GM19467 (cell line): ENCODE data around the gene OR2H1.
"Not testable (repeated sequence)": the region's sequence is repeated elsewhere in the genome, so short reads cannot be mapped to it uniquely, and the experiment has no call there.

Experiments used
- ATAC-seq: cut with Tn5 transposase; IDR thresholded peaks from one replicate; pipeline ENCODE4 v1.9.1; 2021; ENCODE audit warnings: mild to moderate bottlenecking, moderate library complexity; ENCODE audit not compliant: unreplicated experiment

Gene OR2H1

DNA sequence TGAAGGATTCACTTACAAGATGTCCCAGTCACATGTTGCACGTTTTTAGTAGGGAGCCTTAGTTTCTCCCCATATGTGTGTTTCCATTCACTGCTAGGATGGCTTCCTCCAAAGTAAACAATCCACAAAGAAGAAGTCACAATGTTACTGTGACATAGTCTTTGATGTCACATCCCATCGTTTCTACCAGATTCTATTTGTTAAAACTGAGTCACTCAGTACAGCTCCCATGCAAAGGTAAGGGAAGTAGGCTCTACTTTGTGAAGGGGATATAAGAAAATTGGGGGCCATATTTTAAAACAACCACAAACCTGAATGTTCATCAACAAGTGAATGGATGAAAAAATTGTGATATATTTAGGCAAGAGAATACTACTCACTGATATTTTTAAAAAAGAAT is at the start of gene OR2H1, which contains the start of gene OR11A1:
Gene OR2H1 (plus strand): TSS at position 185 of the 400 bp plus-strand sequence. CDS start 4,615 bp downstream, outside the sequence.
Gene OR11A1 (minus strand): TSS at position 101 of the 400 bp plus-strand sequence. CDS start 29,430 bp downstream, outside the sequence.
- no peak for ATAC-seq

DNA sequence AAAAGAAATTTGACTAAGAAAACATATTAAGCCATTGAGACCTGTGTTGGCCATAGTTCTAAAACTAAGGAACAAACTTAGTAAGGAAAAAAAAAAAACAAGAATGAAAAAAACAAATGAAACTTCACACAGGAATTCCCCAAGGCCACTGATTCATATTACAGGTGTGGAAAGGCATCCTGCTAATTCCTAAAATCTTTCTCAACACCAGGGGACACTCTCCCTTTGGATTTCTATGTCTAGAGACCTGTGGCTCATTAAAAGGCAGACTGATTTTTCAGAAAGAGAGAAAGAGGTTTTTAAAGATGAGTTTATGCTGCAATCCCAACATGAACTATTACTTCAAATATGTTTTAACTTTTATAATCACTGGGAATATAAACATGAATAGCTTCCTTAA is 42.4 kb upstream of the OR2H1 start, which contains the start of gene OR12D1:
Gene OR12D1 (plus strand): TSS at position 341 of the 400 bp plus-strand sequence.
- ATAC-seq = no peak

DNA sequence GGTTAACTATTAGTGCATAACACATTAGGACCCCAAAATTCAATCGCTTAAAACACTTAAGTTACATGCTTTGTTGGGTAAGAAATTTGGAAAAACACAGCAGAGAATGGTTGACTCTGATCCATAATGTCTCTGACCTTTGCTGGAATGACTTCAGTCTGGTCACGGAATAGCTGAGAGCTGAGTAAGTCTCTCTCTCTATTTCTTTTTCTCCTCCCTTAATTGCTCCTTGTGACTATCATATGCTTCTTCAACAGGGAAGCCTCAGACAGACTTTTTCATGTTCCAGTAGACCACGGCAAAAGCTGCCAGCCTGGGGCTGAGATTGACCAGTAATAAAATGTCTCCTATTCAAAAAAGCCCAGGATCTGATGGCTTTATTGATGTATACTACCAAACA is 37.4 kb upstream of the OR2H1 start:
- no peak for ATAC-seq

DNA sequence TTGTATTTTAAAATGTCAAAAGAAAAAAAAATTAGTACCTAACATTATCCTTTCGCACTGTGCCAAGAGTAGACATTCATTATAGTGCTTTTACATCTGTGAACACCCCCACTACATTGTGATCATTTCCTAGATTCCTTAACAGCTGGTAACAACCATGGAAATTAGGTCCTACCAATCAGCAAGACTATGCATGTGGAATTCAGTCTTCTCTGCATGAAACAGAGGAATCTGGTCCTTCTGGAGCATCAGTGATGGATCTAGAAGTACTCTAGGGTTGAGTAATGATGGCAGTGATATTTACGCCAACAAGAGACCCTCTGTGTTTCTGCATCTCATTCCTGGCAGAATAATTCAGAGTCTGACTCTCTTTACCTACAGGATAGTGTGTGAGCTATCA is 32.8 kb upstream of the OR2H1 start:
- ATAC-seq = no peak

DNA sequence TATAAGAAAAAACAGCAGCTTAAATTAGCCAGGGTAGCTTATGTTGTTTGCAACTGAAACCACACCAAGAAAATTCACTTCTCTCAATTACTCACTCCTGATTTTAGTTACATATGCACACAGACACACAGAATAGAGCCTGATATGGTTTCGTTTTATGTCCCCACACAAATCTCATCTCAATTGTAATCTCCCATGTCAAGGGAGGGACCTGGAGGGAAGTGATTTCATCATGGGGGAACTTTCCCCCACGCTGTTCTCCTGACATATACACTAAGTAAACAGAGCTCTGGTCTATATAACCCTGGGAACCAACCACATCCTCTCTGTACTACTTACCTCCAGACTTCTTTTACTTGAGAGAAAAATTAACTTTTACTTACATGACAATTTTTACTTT is 32.4 kb upstream of the OR2H1 start:
- ATAC-seq = no peak

DNA sequence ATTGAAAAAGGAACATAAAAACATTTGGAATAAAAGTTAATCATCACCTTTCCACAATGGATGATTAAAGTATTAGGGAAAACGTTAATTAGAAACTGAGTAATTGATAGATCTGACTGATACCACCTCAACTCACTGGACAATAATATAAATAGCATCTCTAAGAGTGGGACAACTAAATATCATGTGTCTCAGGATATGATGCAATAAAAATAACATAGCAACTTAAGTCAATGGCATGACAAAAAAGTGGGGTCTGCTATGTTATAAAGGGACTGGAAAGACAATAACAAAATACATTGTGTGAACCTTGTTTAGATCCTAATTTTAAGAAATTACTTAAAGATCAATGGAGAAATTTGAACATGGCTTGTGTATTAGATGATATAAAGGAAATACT is 31.9 kb upstream of the OR2H1 start:
- no peak for ATAC-seq

DNA sequence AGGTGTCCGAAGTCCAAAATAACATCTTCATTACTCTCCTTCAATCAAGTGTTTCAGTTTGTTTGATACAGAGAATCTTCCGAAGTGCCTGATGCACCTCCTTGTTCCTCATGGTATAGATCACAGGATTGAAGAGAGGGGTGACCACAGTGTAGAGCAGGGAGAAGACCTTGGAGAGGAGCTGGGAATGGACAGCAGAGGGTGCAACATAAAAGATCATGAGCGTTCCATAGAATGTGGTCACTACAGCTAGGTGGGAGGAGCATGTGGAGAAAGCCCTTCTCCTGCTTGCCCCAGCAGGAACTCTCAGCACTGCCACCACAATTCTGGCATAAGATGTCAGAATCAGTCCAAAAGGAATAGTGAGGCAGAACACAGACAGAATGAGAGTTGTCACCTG is 30.3 kb upstream of the OR2H1 start:
- no peak for ATAC-seq

DNA sequence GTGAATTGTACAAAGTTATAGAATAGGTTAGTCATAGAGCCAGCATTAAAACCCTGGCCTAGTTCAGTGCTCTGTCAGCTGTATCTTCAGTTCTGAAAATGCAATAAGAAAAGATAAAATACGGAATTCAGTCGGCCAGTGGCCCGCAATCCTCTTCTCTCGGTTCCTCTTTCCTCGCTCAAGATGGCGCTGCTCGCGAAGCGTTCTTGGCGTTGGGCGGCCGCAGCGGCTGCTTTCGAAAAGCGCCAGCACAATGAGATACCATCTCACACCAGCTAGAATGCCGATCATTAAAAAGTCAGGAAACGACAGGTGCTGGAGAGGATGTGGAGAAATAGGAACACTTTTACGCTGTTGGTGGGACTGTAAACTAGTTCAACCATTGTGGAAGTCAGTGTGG is 20.2 kb upstream of the OR2H1 start:
- not testable (repeated sequence) for ATAC-seq

DNA sequence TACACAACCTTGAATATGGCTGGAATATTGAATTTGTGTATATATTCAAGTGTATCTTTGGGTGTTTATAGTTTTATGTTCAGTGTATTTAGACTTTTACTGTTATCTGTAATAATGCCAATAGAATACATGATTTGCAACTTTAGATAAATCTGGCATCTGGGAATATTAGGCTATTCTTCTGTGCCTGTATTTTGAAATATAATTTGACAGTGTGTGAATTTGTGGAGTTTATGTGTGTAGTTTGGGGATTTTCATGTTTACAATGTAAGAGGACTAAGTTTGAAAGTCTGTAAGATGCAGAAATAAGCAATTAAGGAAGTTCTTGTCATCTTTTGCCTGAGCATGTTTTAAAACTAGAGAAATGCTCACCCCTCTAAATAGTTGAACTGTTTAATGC is 17.9 kb upstream of the OR2H1 start, which contains the start of gene OR10C1:
Gene OR10C1 (plus strand): TSS at position 301 of the 400 bp plus-strand sequence. CDS start 710 bp downstream, outside the sequence.
- no peak for ATAC-seq

DNA sequence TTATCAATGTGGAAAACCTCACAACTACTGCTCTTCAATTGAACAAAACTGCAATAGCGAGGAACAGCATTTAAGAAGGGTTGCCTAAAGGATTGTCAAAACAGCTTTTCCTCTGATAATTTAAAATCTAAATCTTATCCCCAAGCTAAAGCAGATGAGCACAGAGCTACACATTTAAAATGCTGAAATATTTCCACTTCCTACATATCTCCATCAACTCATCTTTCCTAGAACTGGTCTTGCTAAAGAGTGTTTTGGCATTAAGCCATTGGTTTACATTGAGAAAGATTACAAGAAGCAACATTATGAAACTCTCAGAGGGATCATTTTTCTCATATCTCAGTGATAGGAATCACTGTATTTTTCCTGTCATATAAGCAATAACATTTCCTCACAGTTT is 14.2 kb upstream of the OR2H1 start:
- ATAC-seq = no peak

DNA sequence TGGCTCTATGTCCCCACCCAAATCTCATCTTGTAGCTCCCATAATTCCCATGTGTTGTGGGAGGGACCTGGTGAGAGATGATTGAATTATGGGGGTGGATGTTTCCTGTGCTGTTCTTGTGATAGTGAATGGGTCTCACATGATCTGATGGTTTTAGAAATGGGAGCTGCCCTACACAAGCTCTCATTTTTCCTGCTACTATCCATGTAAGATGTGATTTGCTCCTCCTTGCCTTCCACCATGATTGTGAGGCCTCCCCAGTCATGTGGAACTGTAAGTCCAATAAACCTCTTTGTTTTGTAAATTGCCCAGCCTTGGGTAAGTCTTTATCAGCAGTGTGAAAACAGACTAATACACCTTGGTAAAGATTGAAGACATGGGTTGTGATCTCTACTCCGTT is 12.9 kb upstream of the OR2H1 start:
- ATAC-seq = not testable (repeated sequence)

DNA sequence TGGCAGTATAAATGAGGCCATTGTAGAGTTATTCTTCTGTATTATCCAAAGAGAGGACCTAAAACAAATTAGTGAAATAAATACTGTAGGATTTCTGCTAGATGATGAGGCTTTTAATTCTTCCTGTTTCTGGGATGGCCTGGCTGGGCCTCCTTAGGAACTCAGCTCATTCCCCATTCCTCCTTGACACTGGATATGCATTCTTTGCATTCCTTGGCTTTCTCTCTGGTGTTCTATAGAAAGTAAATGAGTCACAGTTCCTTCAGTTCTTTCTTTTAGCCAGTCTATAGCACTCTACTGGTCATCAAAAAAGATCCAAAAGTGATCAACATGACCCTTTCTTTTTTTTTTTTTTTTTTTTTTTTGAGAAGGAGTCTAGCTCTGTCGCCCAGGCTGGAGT is 9.3 kb upstream of the OR2H1 start:
- ATAC-seq = no peak

DNA sequence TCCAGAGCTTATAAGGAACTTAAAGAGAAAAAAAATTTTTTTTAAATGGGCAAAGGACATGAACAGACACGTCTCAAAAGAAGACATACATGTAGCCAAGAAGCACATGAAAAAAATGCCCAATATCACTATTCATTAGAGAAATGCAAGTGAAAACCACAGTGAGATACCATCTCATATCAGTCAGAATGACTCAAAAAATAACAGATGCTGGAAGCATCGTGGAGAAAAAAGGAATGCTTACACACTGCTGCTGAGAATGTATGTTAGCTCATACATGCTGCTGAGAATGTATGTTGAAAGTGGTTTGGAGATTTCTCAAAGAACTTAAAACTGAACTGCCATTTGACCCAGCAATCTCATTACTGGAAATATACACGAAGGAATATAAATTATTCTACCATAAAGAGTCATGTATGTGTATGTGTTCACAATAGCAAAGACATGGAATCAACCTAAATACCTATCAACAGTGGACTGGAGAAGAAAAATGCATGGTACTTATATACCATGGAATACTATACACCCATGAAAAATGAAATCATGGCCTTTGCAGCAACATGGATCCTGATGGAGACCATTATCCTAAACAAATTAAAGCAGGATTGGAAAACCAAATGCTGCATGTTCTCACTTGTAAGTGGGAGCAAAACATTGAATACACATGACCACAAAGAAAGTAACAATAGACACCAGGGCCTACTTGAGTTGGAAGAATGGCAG is 5.3 kb upstream of the OR2H1 start:
- ATAC-seq = no peak

DNA sequence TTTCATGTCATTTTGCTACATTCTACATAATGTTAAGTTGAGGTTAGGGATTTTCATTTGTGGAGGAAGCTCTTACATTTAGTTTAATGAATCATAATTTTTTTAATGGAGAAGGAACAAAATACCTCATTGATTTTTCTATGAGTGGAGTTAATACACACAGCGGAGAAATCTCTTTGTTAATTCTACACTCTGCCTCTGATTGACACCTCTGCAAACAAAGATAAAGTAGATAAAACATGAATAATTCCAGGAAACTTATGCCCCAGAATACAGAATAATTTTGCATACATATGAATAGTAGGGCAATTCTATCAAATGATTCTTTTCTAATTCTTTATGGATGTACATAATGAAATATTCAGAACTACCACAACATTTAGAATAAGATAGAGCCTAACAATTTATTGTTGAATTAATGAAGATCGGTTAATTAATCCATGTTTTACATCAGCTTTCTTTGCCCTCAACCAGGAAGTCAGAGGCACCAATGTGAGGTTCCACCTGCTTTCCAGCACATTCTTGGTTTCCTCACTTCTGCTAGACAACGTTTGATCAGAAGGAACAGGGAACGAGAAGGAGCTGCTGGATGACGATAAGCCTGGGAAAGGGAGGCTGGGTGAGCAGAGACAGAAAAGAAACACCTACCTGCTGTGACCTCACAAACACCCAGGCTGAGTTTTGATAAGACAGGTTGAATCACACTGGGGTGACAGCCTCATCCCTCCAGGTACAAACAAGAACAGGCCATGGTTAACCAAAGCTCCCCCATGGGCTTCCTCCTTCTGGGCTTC is 4.3 kb downstream of the OR2H1 start:
- ATAC-seq = no peak

DNA sequence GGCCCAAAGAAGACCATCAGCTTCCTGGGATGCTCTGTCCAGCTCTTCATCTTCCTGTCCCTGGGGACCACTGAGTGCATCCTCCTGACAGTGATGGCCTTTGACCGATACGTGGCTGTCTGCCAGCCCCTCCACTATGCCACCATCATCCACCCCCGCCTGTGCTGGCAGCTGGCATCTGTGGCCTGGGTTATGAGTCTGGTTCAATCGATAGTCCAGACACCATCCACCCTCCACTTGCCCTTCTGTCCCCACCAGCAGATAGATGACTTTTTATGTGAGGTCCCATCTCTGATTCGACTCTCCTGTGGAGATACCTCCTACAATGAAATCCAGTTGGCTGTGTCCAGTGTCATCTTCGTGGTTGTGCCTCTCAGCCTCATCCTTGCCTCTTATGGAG is 5.1 kb downstream of the OR2H1 start:
- no peak for ATAC-seq

DNA sequence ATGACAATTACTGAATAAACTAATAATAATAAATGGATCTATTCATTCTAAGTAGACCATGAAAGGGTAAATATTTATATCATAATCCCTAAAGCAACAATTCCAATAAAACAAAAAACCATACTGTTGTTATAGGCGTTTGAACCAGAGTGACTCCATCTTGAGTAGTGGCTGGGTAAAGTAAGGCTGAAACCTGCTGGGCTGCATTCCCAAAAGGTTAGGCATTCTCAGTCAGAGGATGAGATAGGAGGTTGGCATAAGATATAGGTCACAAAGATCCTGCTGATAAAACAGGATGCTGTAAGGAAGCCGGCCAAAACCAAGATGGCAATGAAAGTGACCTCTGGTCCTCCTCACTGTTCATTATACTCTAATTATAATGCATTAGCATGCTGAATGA is 8.3 kb downstream of the OR2H1 start:
- no peak for ATAC-seq

DNA sequence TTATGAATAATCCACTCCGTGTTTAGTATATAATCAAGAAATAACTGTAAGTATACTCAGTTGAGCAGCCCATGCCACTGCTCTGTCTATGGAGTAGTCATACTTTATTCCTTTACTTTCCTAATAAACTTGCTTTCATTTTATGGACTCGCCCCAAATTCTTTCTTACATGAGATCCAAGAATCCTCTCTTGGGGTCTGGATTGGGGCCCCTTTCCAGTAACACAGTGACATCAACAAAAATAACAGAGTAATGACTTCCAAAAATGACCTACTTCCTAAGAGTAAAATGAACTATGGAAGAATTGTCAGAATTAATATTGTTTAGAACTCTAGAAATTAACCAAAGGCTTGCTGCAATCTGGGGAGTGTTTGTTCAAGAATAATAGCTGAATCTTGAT is 8.8 kb downstream of the OR2H1 start:
- no peak for ATAC-seq

DNA sequence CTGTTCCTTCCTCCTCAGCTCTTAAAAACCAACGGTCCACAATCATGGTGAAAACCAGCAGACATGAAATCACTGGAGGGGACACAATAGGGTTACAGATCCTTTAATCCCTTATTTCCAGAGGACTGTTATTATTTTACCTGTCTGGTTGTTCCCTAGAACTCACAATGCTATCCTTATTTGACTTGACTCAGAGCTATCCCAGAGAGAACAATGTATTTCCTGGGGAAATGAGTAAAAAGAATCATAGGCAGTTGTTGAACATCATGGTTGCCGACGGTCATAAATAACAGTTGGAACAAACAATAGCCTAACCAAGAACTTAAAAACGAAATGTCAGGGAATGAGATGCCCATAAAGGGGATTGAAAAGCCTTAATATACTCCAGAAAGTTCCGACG is 9.3 kb downstream of the OR2H1 start:
- no peak for ATAC-seq

DNA sequence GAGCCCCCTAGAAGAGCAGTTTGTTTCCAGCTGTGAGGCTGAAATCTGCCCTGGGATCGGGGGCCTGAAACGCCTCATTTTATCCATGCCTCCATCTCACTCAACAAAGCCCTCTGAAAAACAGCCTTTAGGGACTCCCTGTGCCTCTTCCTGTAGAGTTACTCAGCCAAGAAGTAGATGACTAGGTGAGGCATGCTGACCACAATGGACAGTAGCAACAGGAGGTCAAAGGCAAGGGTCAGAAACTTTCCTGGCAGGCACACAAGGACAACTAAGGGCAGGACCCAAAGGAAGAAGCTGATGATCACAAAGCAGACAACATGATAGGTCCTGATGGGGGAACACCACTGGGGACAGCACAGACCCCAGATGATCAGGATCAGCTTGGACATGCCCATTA is 18.0 kb downstream of the OR2H1 start:
- ATAC-seq = no peak

DNA sequence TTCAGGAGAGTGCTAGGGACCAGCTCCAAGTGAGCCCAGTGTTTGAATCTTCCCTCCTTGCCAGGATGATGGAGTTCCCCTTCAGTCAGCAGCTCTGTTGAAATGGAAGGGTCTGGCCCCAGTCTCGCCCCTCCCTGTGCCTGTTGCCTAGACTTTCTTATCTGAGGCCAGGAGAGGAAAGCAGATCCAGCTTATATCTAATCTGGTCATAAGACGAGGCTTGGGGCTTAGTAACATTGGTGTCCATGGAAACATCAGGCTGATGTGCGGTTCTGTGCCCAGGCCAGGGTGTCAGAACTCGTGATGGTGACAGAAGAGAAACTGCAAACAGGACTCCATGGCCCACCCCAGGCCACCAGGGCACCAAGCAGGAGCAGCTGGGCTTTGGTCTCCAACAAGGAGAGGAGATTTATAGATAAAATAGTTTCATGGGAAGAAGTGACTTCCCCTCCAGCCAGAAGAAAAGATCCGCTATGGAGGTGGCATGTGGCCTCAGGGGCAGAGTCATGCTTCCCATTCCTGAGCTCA is 21.0 kb downstream of the OR2H1 start:
- ATAC-seq = no peak

DNA sequence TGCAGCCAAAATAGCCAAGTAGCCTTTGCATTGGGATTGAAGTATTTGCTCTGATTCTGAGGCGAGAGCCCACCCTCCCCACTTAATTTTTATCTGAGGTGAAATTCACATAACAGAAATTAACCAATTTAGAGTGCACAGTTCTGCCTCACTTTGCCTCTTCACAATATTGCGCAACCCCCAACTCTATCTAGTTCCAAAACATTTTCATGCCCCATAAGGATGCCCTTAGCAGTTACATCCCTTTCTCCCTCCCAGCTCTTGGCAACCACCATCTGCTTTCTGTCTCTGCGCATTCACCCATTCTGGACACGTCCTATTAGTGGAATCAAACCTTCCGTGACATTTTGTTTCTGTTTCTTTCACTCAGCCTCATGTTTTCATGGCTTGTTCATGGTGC is 21.8 kb downstream of the OR2H1 start:
- ATAC-seq = no peak

DNA sequence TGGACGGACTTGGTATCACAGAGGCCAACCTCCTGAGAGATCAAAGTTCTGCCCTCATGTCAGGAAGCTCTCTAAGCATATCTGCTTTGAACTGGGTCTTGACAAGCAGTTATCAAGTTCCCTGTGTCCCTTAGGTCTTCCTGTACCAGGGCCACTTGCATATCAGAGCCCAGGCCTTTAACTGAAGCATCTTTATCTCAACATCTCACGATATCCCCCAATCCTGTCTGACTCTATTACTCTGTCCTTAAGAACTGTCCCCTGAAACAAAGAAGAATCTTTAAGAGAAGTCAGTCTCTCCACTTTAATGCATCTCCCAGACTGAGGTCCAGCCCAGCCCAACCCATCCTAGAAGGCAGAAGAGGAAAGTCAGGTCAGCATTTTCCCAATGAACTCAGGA is 22.6 kb downstream of the OR2H1 start:
- ATAC-seq = no peak
